GM18502 (cell line): ENCODE results near the gene KIT.

ENCODE experiments used
- ATAC-seq: cut with Tn5 transposase; IDR thresholded peaks from one replicate; pipeline ENCODE4 v1.9.1; 2021; ENCODE audit warnings: mild to moderate bottlenecking; ENCODE audit not compliant: unreplicated experiment, poor library complexity

The KIT gene

GRCh38 chr4:54737421-54737820 is 79.7 kb downstream of the KIT start:
- no peak for ATAC-seq

- ATAC-seq: no peak
Measured at GRCh38 chr4:54741202-54741601, 83.4 kb downstream of the KIT start.

GRCh38 chr4:54742636-54743399 is 85.1 kb downstream of the KIT start:
- no peak for ATAC-seq

- ATAC-seq: no peak
Measured at GRCh38 chr4:54743562-54743961, 85.8 kb downstream of the KIT start.

GRCh38 chr4:54744487-54744886 is 86.7 kb downstream of the KIT start:
- no peak for ATAC-seq

GRCh38 chr4:54745031-54745770 is 87.4 kb downstream of the KIT start:
- ATAC-seq: no peak

GRCh38 chr4:54746218-54746617 is 88.5 kb downstream of the KIT start:
- ATAC-seq: peak; percentile 68

- ATAC-seq: no peak
Measured at GRCh38 chr4:54750341-54750740, 92.6 kb downstream of the KIT start.

- no peak for ATAC-seq
Measured at GRCh38 chr4:54754394-54754793, 96.6 kb downstream of the KIT start.

- ATAC-seq: no peak
Measured at GRCh38 chr4:54764476-54764875, 106.7 kb downstream of the KIT start.

GRCh38 chr4:54767376-54767775 is 109.6 kb downstream of the KIT start:
- no peak for ATAC-seq

GRCh38 chr4:54773022-54773421 is 115.3 kb downstream of the KIT start:
- ATAC-seq: no peak

GRCh38 chr4:54779036-54779435 is 121.3 kb downstream of the KIT start:
- ATAC-seq: no peak

- no peak for ATAC-seq
Measured at GRCh38 chr4:54779476-54780148, 121.9 kb downstream of the KIT start.

- no peak for ATAC-seq
Measured at GRCh38 chr4:54780149-54780495, 122.4 kb downstream of the KIT start.

GRCh38 chr4:54781756-54782155 is 124.0 kb downstream of the KIT start:
- ATAC-seq: no peak

- ATAC-seq: no peak
Measured at GRCh38 chr4:54783402-54784110, 125.8 kb downstream of the KIT start.

- no peak for ATAC-seq
Measured at GRCh38 chr4:54784161-54784671, 126.5 kb downstream of the KIT start.
